SK-N-SH (cell line): ENCODE results near the gene MAST4.

Experiments used
- GABPA ChIP-seq: IDR thresholded peaks from 2 replicates; pipeline ENCODE4 v1.4.0; 2012; ENCODE audit warnings: low read depth, mild to moderate bottlenecking
- GATA2 ChIP-seq: sonication (generic); formaldehyde crosslinking; IDR thresholded peaks from 2 replicates; pipeline ENCODE4 v1.5.0; 2020; ENCODE audit warnings: mild to moderate bottlenecking, missing genetic modification reagents
- MEF2A ChIP-seq: IDR thresholded peaks from 2 replicates; pipeline ENCODE4 v1.4.0; 2012; ENCODE audit warnings: low read depth, borderline replicate concordance
- POLR2AphosphoS5 ChIP-seq: IDR thresholded peaks from 2 replicates; pipeline ENCODE4 v1.6.1; 2012; ENCODE audit warnings: low read depth, low read length
- RAD21 ChIP-seq: IDR thresholded peaks from 2 replicates; pipeline ENCODE4 v1.6.1; 2012; ENCODE audit warnings: mild to moderate bottlenecking, low read length
- TAF1 ChIP-seq: IDR thresholded peaks from 2 replicates; pipeline ENCODE4 v1.6.1; 2012; ENCODE audit warnings: low read depth, mild to moderate bottlenecking, low read length, moderate library complexity, borderline replicate concordance
- YY1 ChIP-seq: IDR thresholded peaks from 2 replicates; pipeline ENCODE4 v1.4.0; 2012; ENCODE audit warnings: low read depth, mild to moderate bottlenecking
- TF ChIP-seq, protein P1 (sequence below): fragments of 200-600 bp; sonication (generic); IDR thresholded peaks from 2 replicates; pipeline ENCODE4 v1.6.1; 2017; ENCODE audit warnings: antibody characterized with exemption, mild to moderate bottlenecking, moderate library complexity
- TF ChIP-seq, protein P2 (sequence below): IDR thresholded peaks from 2 replicates; pipeline ENCODE4 v1.4.0; 2012; ENCODE audit warnings: low read depth, borderline replicate concordance
- TF ChIP-seq, protein P3 (sequence below): IDR thresholded peaks from 2 replicates; pipeline ENCODE4 v1.6.1; 2012; ENCODE audit warnings: mild to moderate bottlenecking, low read depth, low read length, moderate library complexity

DNA sequence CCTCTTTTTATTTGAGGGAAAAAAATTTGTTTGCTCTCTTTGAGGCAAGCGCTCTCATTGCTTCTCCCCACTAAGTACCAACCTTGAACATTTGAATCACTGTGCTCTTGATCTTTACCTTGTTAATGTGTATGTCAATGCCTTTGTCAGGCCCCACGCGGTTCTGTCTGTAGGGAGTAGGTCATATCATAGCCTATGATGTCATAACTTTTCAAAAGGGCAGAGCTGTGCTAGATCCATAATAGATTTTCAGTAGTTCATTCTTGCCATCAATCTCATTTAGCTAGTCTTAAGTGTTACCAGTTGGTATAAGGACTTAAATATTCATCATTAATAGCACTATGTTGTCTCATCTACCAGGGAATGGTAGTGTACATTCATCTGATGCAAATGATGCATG lies 56.6 kb downstream of the MAST4 start:
- TF ChIP-seq, protein P1, sequence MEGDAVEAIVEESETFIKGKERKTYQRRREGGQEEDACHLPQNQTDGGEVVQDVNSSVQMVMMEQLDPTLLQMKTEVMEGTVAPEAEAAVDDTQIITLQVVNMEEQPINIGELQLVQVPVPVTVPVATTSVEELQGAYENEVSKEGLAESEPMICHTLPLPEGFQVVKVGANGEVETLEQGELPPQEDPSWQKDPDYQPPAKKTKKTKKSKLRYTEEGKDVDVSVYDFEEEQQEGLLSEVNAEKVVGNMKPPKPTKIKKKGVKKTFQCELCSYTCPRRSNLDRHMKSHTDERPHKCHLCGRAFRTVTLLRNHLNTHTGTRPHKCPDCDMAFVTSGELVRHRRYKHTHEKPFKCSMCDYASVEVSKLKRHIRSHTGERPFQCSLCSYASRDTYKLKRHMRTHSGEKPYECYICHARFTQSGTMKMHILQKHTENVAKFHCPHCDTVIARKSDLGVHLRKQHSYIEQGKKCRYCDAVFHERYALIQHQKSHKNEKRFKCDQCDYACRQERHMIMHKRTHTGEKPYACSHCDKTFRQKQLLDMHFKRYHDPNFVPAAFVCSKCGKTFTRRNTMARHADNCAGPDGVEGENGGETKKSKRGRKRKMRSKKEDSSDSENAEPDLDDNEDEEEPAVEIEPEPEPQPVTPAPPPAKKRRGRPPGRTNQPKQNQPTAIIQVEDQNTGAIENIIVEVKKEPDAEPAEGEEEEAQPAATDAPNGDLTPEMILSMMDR: no peak
- TF ChIP-seq GATA2 (CRISPR knock-in tag) (no peak), MEF2A (no peak), YY1 (no peak), GABPA (no peak), POLR2AphosphoS5 (no peak), RAD21 (no peak), TAF1 (no peak)
- TF ChIP-seq, protein P2, sequence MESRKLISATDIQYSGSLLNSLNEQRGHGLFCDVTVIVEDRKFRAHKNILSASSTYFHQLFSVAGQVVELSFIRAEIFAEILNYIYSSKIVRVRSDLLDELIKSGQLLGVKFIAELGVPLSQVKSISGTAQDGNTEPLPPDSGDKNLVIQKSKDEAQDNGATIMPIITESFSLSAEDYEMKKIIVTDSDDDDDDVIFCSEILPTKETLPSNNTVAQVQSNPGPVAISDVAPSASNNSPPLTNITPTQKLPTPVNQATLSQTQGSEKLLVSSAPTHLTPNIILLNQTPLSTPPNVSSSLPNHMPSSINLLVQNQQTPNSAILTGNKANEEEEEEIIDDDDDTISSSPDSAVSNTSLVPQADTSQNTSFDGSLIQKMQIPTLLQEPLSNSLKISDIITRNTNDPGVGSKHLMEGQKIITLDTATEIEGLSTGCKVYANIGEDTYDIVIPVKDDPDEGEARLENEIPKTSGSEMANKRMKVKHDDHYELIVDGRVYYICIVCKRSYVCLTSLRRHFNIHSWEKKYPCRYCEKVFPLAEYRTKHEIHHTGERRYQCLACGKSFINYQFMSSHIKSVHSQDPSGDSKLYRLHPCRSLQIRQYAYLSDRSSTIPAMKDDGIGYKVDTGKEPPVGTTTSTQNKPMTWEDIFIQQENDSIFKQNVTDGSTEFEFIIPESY: no peak
- TF ChIP-seq, protein P3, sequence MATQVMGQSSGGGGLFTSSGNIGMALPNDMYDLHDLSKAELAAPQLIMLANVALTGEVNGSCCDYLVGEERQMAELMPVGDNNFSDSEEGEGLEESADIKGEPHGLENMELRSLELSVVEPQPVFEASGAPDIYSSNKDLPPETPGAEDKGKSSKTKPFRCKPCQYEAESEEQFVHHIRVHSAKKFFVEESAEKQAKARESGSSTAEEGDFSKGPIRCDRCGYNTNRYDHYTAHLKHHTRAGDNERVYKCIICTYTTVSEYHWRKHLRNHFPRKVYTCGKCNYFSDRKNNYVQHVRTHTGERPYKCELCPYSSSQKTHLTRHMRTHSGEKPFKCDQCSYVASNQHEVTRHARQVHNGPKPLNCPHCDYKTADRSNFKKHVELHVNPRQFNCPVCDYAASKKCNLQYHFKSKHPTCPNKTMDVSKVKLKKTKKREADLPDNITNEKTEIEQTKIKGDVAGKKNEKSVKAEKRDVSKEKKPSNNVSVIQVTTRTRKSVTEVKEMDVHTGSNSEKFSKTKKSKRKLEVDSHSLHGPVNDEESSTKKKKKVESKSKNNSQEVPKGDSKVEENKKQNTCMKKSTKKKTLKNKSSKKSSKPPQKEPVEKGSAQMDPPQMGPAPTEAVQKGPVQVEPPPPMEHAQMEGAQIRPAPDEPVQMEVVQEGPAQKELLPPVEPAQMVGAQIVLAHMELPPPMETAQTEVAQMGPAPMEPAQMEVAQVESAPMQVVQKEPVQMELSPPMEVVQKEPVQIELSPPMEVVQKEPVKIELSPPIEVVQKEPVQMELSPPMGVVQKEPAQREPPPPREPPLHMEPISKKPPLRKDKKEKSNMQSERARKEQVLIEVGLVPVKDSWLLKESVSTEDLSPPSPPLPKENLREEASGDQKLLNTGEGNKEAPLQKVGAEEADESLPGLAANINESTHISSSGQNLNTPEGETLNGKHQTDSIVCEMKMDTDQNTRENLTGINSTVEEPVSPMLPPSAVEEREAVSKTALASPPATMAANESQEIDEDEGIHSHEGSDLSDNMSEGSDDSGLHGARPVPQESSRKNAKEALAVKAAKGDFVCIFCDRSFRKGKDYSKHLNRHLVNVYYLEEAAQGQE: no peak
